ENCODE measurements around the gene RASSF5. TPM values are rescaled to one million over a fixed set of nuclear protein-coding genes. Genes with fewer than 3 reads are reported as not detected.
A peak's percentile ranks its signal among the peaks of the same experiment; 100 is the strongest.

RASSF5 gene
- total RNA-seq, 1 donor from 2014 or later: 116 TPM

- Mint-ChIP-seq H3K36me3 (ENCODE audit: low read depth) (no peaks in the 10 kb centered on the region), H3K27ac (no peak overlapping the region), H3K4me3 (peak overlapping the region; percentile 89), H3K4me1 (peaks cover 24% of the 10 kb centered on the region), H3K9me3 (no peaks in the 10 kb centered on the region), H3K27me3 (peaks cover 2% of the 10 kb centered on the region)
- ChIA-PET POLR2A (interaction anchor here (0.5 to 1.5 kb wide), 6 partner anchors 24 to 277 kb away, joined by 4 to 15 read pairs (median 4); partner anchors contain the start of gene EIF2D), CTCF (interaction anchor here (0.9 to 7.6 kb wide), 11 partner anchors 22 to 346 kb away, joined by 3 to 125 read pairs (median 8); no protein-coding TSS in a partner anchor)
- no peak for TF ChIP-seq CTCF (IDR thresholded peaks at IDR 0.05)
- intact Hi-C loops (cut with micrococcal nuclease): loop anchor here (1.0 to 5.0 kb wide), 4 partner anchors 24 to 295 kb away; partner anchors contain the start of genes EIF2D and MAPKAPK2
- DNase-seq (peak; percentile 17), ATAC-seq (ENCODE audit: low read depth) (no peak)
Measured at GRCh38 chr1:206635978-206636345, 128.6 kb downstream of the RASSF5 start.

DNA sequence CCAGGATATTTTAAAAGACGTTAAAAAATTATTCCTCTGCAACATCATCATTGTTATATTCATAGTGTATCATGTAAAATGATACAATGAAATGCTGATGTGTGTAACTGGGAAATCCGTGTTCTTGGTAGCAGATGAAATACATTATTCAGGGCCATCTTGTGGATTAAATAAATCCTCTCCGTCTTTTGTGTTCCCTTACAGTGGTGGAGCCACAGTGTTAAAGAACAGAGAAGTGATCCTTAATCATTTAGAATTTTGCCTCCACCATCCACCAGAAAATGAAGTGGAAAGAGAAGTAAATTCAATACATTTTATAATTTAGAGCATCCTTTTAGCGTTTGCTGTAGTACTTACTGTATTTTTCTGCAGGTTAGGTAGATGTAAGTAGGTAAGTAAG is 129.3 kb downstream of the RASSF5 start:
- Mint-ChIP-seq H3K4me1 (peaks cover 24% of the 10 kb centered on the region), H3K27ac (no peak overlapping the region), H3K27me3 (peaks cover 2% of the 10 kb centered on the region), H3K36me3 (ENCODE audit: low read depth) (no peaks in the 10 kb centered on the region), H3K9me3 (no peaks in the 10 kb centered on the region), H3K4me3 (no peak overlapping the region)
- DNase-seq (no peak), ATAC-seq (ENCODE audit: low read depth) (no peak)
- no peak for TF ChIP-seq CTCF (IDR thresholded peaks at IDR 0.05)
- intact Hi-C loops (cut with micrococcal nuclease): loop anchor here (5.0 kb wide), 1 partner anchor 221 kb away; no protein-coding TSS in a partner anchor
- CTCF ChIA-PET: interaction anchor here (0.6 to 7.6 kb wide), 3 partner anchors 20 to 345 kb away, joined by 3 to 125 read pairs (median 11); no protein-coding TSS in a partner anchor
- POLR2A ChIA-PET: interaction anchor here (1.5 kb wide), 1 partner anchor 27 kb away, joined by 4 read pairs; no protein-coding TSS in a partner anchor

DNA sequence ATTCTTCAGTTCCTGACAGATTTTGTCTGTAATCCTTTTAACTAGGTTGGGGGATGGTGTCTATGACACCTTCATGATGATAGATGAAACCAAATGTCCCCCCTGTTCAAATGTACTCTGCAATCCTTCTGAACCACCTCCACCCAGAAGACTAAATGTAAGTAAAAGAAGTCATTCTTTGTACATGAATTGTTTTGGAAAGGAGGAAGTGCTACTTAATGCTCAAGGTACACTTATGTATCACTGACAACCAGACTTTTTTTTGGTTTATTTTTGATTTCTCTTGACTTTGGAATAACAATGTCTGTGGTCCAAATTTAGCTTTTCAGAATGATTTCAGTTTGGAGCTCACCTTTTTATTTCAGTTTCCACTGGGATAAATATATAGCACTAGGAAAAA is 130.3 kb downstream of the RASSF5 start:
- DNase-seq: no peak
- Mint-ChIP-seq H3K4me3 (no peak overlapping the region), H3K4me1 (peaks cover 24% of the 10 kb centered on the region)

More for the DNA sequence above, 130.3 kb downstream of the RASSF5 start:
- no peaks in the 10 kb centered on the region for H3K36me3 Mint-ChIP-seq (ENCODE audit: low read depth)
- H3K27ac Mint-ChIP-seq: no peak overlapping the region
- ATAC-seq (ENCODE audit: low read depth): no peak
- peaks cover 2% of the 10 kb centered on the region for H3K27me3 Mint-ChIP-seq
- H3K9me3 Mint-ChIP-seq: no peaks in the 10 kb centered on the region
- no peak for TF ChIP-seq CTCF (IDR thresholded peaks at IDR 0.05)
- ChIA-PET POLR2A (interaction anchor here (0.7 to 1.1 kb wide), 2 partner anchors 72 to 81 kb away, joined by 5 to 16 read pairs; no protein-coding TSS in a partner anchor), CTCF (interaction anchor here (0.7 to 2.7 kb wide), 2 partner anchors 16 to 26 kb away, joined by 3 to 11 read pairs; no protein-coding TSS in a partner anchor)
- intact Hi-C loops (cut with micrococcal nuclease): loop anchor here (5.0 kb wide), 1 partner anchor 220 kb away; no protein-coding TSS in a partner anchor

Other genes starting within 250 kb of the RASSF5 start
- gene IKBKE, start 37.1 kb upstream of the RASSF5 start, total RNA-seq: 52.9 and 56.3 TPM in 2 replicates
- gene EIF2D, start 104.9 kb downstream of the RASSF5 start, total RNA-seq: 61.2 and 65.4 TPM in 2 replicates
- 0.33 and 0.37 TPM in 2 replicates for gene DYRK3, start 128.0 kb downstream of the RASSF5 start, total RNA-seq
- 71.2 and 72.1 TPM in 2 replicates for gene MAPKAPK2, start 177.4 kb downstream of the RASSF5 start, total RNA-seq

Data from activated B cell treated with CpG ODN at 0.5 μM for 24 hours (primary cell).